Measurements from ENCODE around the gene CYB5RL.

The CYB5RL gene

DNA sequence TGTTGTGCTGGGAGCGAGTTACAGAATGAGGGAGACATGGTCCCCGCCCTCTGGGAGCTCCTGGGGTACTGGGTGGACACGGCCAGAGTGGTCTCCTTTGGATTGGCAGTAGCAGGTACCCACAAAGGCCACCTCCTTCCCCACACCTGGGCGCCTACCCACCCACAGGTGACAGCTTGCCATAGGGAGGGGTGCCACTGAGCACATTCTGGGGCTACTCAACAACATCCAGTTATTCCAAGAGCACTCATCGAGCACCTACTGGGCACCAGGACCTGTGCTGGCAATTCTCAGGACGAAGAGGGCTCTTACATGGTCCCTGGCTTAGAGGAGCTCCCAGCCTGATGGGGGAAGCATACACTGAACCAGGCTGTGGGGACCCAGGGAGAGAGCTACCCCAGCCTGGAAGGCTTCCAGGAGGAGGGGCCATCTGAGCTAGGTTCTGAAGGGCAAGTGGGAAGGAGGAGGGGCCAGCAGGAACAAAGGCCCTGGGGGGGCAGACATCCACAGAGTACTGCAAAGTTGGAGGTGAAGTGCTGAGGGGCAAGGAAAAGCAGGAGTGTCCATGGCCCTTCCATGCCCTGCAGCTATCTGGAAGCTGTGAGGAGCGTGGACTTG lies 22.1 kb upstream of the CYB5RL start:
- in situ Hi-C loops (cut with HindIII; ENCODE audit: low sequenced_read_pairs): no loop called here
- no peak for DNase-seq (ENCODE audit: low read depth, low spot score)
- H3K4me3 ChIP-seq (ENCODE audit: low read depth, low read length): no peak overlapping the region
- TF ChIP-seq, protein P1, sequence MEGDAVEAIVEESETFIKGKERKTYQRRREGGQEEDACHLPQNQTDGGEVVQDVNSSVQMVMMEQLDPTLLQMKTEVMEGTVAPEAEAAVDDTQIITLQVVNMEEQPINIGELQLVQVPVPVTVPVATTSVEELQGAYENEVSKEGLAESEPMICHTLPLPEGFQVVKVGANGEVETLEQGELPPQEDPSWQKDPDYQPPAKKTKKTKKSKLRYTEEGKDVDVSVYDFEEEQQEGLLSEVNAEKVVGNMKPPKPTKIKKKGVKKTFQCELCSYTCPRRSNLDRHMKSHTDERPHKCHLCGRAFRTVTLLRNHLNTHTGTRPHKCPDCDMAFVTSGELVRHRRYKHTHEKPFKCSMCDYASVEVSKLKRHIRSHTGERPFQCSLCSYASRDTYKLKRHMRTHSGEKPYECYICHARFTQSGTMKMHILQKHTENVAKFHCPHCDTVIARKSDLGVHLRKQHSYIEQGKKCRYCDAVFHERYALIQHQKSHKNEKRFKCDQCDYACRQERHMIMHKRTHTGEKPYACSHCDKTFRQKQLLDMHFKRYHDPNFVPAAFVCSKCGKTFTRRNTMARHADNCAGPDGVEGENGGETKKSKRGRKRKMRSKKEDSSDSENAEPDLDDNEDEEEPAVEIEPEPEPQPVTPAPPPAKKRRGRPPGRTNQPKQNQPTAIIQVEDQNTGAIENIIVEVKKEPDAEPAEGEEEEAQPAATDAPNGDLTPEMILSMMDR (IDR thresholded peaks at IDR 0.05; ENCODE audit: low read depth, low read length): no peak

DNA sequence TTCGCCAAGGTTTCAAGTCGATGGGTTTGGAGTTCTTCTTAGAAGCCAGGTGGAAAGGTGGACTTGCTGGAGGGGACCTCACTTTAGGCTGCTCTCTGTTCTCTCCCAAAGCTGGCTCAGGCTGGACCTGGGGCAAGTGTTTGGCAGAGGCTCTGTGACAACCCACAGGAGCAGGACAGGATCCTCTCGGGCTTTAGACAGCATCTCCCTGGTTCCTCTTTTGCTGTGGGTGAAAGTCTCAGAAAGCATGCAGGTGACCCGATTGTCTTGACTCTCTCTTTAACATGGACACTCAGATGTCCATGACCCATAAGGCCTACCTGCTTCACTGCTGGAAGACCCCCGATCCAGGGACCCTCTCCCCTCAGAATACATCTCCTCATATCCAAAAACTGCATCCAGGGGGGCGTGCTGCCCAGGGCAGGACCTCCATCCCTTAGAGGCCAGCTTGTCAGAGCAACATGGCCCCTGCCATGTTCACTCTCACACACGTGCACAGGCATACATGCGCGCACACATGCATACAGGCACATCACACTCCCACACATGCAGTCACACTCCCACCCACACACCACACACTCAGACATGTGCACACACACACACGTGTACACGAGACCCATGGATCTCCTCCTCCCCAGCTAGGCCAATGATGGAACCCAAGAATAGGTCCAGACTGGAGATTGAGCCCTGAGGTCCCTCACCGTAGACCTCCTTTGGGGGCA lies 21.4 kb upstream of the CYB5RL start:
- no peak for DNase-seq (ENCODE audit: low read depth, low spot score)
- no peak overlapping the region for H3K4me3 ChIP-seq (ENCODE audit: low read depth, low read length)
- in situ Hi-C loops (cut with HindIII; ENCODE audit: low sequenced_read_pairs): no loop called here
- TF ChIP-seq, protein P1 (IDR thresholded peaks at IDR 0.05; ENCODE audit: low read depth, low read length): no peak

DNA sequence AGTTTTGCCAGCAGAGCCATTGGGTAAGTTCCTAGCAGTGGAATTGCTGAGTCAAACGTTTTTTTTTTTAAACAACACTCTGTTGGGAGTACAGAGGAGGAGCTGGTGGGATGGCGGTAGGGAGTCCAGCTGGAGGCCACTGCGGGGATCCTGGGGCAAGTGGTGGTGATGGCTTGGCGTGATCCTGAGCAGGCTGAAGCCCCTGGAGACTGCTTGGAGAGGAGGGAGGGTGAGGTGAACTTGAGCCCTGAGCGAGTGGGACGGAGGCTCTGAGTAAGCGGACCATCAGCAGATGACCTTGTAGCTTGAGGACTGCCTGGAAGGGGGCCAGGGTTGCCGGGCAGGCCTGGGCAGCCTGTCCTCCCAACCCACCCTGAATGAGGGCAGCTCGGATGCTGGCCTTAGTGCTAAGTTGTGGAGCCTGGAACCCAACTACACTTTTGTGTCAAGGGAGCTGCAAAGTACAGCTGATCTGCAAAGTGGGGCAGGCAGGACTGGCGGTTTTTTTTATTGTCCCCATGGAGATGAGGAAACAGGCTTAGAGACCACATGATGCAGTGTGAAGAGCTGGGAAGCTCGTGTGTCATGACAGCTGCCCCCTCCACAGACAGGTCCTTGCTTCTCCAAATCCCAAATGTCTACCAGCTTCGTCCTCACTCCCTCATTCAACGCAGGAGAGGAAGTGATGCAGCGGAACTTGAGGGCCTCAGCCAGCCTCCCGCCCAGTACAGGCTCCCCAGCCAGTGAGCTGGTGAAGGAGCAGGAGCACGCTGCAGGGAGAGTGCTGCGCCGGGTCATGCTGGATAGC lies 20.4 kb upstream of the CYB5RL start:
- TF ChIP-seq, protein P1 (IDR thresholded peaks at IDR 0.05; ENCODE audit: low read depth, low read length): no peak
- no peak overlapping the region for H3K4me3 ChIP-seq (ENCODE audit: low read depth, low read length)

DNA sequence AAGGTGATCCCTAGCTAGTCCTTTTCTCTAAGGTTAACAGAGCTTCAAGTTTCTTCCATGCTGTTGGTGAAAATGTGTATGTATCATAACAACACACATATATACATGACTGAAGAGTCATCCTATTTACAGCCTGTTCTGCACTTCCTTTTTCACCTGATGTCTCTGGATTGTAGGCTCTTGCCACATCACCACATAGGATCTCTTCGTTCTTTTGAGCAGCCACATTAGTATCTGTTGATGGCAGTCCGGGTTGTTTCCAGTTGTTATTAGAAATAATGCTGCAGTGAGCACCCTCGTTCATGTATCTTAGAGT lies 19.8 kb upstream of the CYB5RL start:
- no peak overlapping the region for H3K4me3 ChIP-seq (ENCODE audit: low read depth, low read length)
- TF ChIP-seq, protein P1 (IDR thresholded peaks at IDR 0.05; ENCODE audit: low read depth, low read length): no peak
- in situ Hi-C loops (cut with HindIII; ENCODE audit: low sequenced_read_pairs): no loop called here
- DNase-seq (ENCODE audit: low read depth, low spot score): no peak

More for the DNA sequence above, 20.4 kb upstream of the CYB5RL start:
- peak; percentile 40 for DNase-seq (ENCODE audit: low read depth, low spot score)
- in situ Hi-C loops (cut with HindIII; ENCODE audit: low sequenced_read_pairs): no loop called here

DNA sequence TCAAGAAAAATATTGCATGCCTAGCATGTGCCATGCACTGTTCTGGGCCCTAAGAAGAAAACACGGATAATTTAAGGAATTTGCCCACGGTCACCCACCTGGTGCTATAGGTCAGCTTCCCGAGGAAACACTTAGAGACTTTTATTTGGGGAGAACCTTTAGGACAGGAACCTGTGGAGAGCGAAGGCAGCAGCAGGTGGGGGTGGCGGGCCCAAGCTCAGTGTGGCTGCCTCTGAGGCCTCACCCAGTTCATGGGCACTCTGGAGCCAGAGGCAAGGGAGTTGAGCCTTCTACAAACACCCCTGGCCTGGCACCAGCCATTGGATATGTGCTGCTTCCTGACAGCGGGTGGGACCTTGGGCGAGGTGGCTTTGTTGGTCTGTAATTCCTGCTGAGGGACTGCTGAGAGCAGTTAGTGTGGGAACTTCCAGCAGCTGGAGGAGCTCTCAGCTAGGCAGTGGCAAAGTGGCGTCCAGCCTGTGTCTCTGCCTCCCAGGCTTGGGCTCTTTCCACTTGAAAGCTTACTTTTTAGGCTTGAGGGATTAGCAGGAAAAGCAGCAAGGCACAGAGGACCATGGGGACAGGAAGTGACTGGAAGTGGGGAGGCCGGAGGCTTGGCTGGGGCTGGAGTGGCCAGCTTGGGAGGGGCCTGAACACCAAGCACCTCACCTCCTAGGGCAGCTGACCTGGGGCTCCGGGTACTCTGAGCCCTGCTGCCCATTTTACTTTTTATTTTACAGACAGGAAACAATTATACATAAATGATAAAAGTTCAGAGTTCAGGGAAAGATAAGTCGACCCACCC lies 19.3 kb upstream of the CYB5RL start:
- TF ChIP-seq, protein P1 (IDR thresholded peaks at IDR 0.05; ENCODE audit: low read depth, low read length): peak; percentile 15
- in situ Hi-C loops (cut with HindIII; ENCODE audit: low sequenced_read_pairs): no loop called here
- no peak for DNase-seq (ENCODE audit: low read depth, low spot score)
- H3K4me3 ChIP-seq (ENCODE audit: low read depth, low read length): no peak overlapping the region

DNA sequence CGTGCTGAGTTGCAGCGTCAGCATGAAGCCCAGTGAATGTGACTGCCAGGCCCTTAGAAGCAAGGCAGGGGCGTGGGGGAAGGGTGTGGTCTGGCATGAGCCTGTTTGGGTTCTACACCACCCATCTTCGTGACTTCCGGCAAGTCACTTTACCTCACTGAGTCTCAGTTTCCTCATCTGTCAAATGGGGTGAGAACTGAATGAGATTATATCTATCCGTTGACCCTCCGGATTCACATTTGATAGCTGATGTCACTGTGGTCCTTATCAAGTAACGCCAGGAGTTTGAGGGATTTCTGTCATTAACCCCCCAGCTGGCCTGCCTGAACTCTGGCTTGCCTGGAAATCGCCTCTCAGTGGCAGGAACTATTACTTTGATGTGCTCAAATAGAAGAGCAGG lies 15.7 kb upstream of the CYB5RL start:
- in situ Hi-C loops (cut with HindIII; ENCODE audit: low sequenced_read_pairs): no loop called here
- H3K4me3 ChIP-seq (ENCODE audit: low read depth, low read length): no peak overlapping the region
- DNase-seq (ENCODE audit: low read depth, low spot score): no peak
- TF ChIP-seq, protein P1 (IDR thresholded peaks at IDR 0.05; ENCODE audit: low read depth, low read length): no peak
